Activated B cell treated with CpG ODN at 0.5 μM for 24 hours (primary cell): ENCODE measurements around the gene PLEKHA4. TPM values are rescaled to one million over a fixed set of nuclear protein-coding genes. Genes with fewer than 3 reads are reported as not detected.

Source experiments
- ATAC-seq: fragments of 200-7000 bp; cut with Tn5 transposase; one replicate; pipeline ENCODE4 v1.10.0; 2021; ENCODE audit warnings: low read depth, mild to moderate bottlenecking, moderate library complexity
- CTCF ChIA-PET: fragments of 350-600 bp; sonication (Branson Sonifier 250); formaldehyde crosslinking; loops from one replicate; lab custom pipeline; 2021; ENCODE audit warnings: antibody characterized with exemption; lab: Charles Lee
- POLR2A ChIA-PET: fragments of 350-600 bp; sonication (Branson Sonifier 250); formaldehyde crosslinking; loops from one replicate; lab custom pipeline; 2021; ENCODE audit warnings: antibody characterized with exemption; lab: Charles Lee
- DNase-seq: peaks from one replicate; pipeline ENCODE4 v3.0.0; 2022
- H3K27ac Mint-ChIP-seq: one replicate; pipeline ENCODE4 v1.8.0; 2020; ENCODE audit warnings: mixed read lengths
- H3K27me3 Mint-ChIP-seq: one replicate; pipeline ENCODE4 v1.8.0; 2021; ENCODE audit warnings: mixed read lengths
- H3K36me3 Mint-ChIP-seq: one replicate; pipeline ENCODE4 v1.8.0; 2021; ENCODE audit warnings: low read depth, mixed read lengths
- H3K4me1 Mint-ChIP-seq: one replicate; pipeline ENCODE4 v1.8.0; 2021; ENCODE audit warnings: mixed read lengths
- H3K4me3 Mint-ChIP-seq: one replicate; pipeline ENCODE4 v1.8.0; 2020; ENCODE audit warnings: mild to moderate bottlenecking, mixed read lengths
- H3K9me3 Mint-ChIP-seq: one replicate; pipeline ENCODE4 v1.8.0; 2020; ENCODE audit warnings: mixed read lengths
- CTCF ChIP-seq: fragments of 200-600 bp; IDR thresholded peaks from one replicate; pipeline ENCODE4 v1.8.0; 2022; ENCODE audit warnings: antibody characterized with exemption, mild to moderate bottlenecking
- intact Hi-C: fragments of 100-400 bp; cut with micrococcal nuclease; formaldehyde crosslinking; loops from one replicate; pipeline ENCODE4 v1.15.1; 2024
- total RNA-seq: library from RNA; stranded (reverse); gene quantifications from 2 replicates; pipeline ENCODE4 v1.2.3, GENCODE V29; 2022

The PLEKHA4 gene
- total RNA-seq, 1 donor from 2014 or later: 5.7 TPM

GRCh38 chr19:48844472-48844871, 23.9 kb downstream of the PLEKHA4 start:
- intact Hi-C loops: no loop called here
- ATAC-seq (no peak), DNase-seq (no peak)
- Mint-ChIP-seq H3K27ac (no peak overlapping the region), H3K36me3 (no peaks in the 10 kb centered on the region), H3K9me3 (no peaks in the 10 kb centered on the region), H3K4me3 (no peak overlapping the region), H3K27me3 (no peaks in the 10 kb centered on the region), H3K4me1 (peaks cover 3% of the 10 kb centered on the region)
- ChIA-PET CTCF (interaction anchor here (0.9 to 12.1 kb wide), 6 partner anchors 9 to 127 kb away, joined by 3 to 272 read pairs (median 4); partner anchors contain the start of gene HSD17B14), POLR2A (interaction anchor here (0.7 to 1.2 kb wide), 3 partner anchors 126 to 367 kb away, joined by 4 to 13 read pairs (median 10); no protein-coding TSS in a partner anchor)
- TF ChIP-seq CTCF: no peak

- peaks cover 5% of the 10 kb centered on the region for H3K4me1 Mint-ChIP-seq
- no peaks in the 10 kb centered on the region for H3K9me3 Mint-ChIP-seq
- ATAC-seq (peak; percentile 71), DNase-seq (peak; percentile 27)
- POLR2A ChIA-PET: interaction anchor here (0.5 to 2.9 kb wide), 12 partner anchors 11 to 197 kb away, joined by 3 to 9 read pairs (median 4); partner anchors contain the start of genes CA11, GYS1, PPP1R15A and RUVBL2
- no peak overlapping the region for H3K4me3 Mint-ChIP-seq
- CTCF ChIA-PET: interaction anchor here (0.6 to 12.1 kb wide), 29 partner anchors 9 to 197 kb away, joined by 3 to 272 read pairs (median 4); partner anchors contain the start of genes CA11, PPP1R15A and RUVBL2
- H3K27me3 Mint-ChIP-seq: no peaks in the 10 kb centered on the region
- TF ChIP-seq CTCF: no peak
- intact Hi-C loops: loop anchor here (1.0 to 2.0 kb wide), 5 partner anchors 47 to 196 kb away; partner anchors contain the start of gene CA11
- no peaks in the 10 kb centered on the region for H3K36me3 Mint-ChIP-seq
- peak overlapping the region; percentile 15 for H3K27ac Mint-ChIP-seq
These were observed 25.6 kb downstream of the PLEKHA4 start for GRCh38 chr19:48842789-48843162.

GRCh38 chr19:48841571-48841970, 26.8 kb downstream of the PLEKHA4 start:
- Mint-ChIP-seq H3K9me3 (no peaks in the 10 kb centered on the region), H3K4me1 (peaks cover 13% of the 10 kb centered on the region), H3K36me3 (no peaks in the 10 kb centered on the region), H3K27ac (no peak overlapping the region), H3K27me3 (no peaks in the 10 kb centered on the region), H3K4me3 (no peak overlapping the region)
- CTCF ChIA-PET: interaction anchor here (0.7 to 12.1 kb wide), 13 partner anchors 8 to 221 kb away, joined by 3 to 272 read pairs (median 4); partner anchors contain the start of genes CA11 and RUVBL2
- no peak for DNase-seq
- no peak for ATAC-seq
- POLR2A ChIA-PET: interaction anchor here (0.6 to 2.9 kb wide), 4 partner anchors 12 to 291 kb away, joined by 4 to 9 read pairs (median 4); no protein-coding TSS in a partner anchor
- intact Hi-C loops: no loop called here
- no peak for TF ChIP-seq CTCF

- Mint-ChIP-seq H3K4me3 (no peak overlapping the region), H3K27me3 (no peaks in the 10 kb centered on the region), H3K9me3 (no peaks in the 10 kb centered on the region), H3K4me1 (peaks cover 18% of the 10 kb centered on the region), H3K36me3 (no peaks in the 10 kb centered on the region), H3K27ac (no peak overlapping the region)
- no peak for ATAC-seq
- POLR2A ChIA-PET: interaction anchor here (0.7 to 2.9 kb wide), 2 partner anchors 31 to 45 kb away, joined by 4 to 9 read pairs; no protein-coding TSS in a partner anchor
- no peak for DNase-seq
- no peak for TF ChIP-seq CTCF
- CTCF ChIA-PET: interaction anchor here (2.2 to 12.1 kb wide), 5 partner anchors 11 to 195 kb away, joined by 7 to 272 read pairs (median 15); partner anchors contain the start of genes CA11 and RUVBL2
- intact Hi-C loops: no loop called here
These were observed 27.4 kb downstream of the PLEKHA4 start for GRCh38 chr19:48841047-48841446.

GRCh38 chr19:48837687-48838086, 30.7 kb downstream of the PLEKHA4 start:
- DNase-seq (no peak), ATAC-seq (no peak)
- CTCF ChIA-PET: interaction anchor here (1.0 to 12.1 kb wide), 4 partner anchors 46 to 133 kb away, joined by 3 to 272 read pairs (median 4); no protein-coding TSS in a partner anchor
- H3K27ac Mint-ChIP-seq: no peak overlapping the region
- H3K4me1 Mint-ChIP-seq: peaks cover 28% of the 10 kb centered on the region
- peak overlapping the region; percentile 53 for H3K4me3 Mint-ChIP-seq
- H3K36me3 Mint-ChIP-seq: no peaks in the 10 kb centered on the region
- TF ChIP-seq CTCF: no peak
- H3K27me3 Mint-ChIP-seq: no peaks in the 10 kb centered on the region
- POLR2A ChIA-PET: interaction anchor here (0.8 to 3.7 kb wide), 14 partner anchors 9 to 192 kb away, joined by 3 to 34 read pairs (median 7); partner anchors contain the start of genes BCAT2, CA11, GYS1 and PPP1R15A
- H3K9me3 Mint-ChIP-seq: no peaks in the 10 kb centered on the region
- intact Hi-C loops: loop anchor here (10.0 kb wide), 1 partner anchor 323 kb away; the partner anchor contains the start of gene LMTK3
